DMS114 treated with DMSO at 0.1 percent for 48 hours (cell line): ENCODE measurements around the gene ARMC6.
"Not testable (repeated sequence)": the region's sequence is repeated elsewhere in the genome, so short reads cannot be mapped to it uniquely, and the experiment has no call there.

Experiments used
- DNase-seq: peaks from one replicate; lab custom pipeline; 2025; ENCODE audit not compliant: unreplicated experiment; lab: John Stamatoyannopoulos, UW

Gene ARMC6

DNA sequence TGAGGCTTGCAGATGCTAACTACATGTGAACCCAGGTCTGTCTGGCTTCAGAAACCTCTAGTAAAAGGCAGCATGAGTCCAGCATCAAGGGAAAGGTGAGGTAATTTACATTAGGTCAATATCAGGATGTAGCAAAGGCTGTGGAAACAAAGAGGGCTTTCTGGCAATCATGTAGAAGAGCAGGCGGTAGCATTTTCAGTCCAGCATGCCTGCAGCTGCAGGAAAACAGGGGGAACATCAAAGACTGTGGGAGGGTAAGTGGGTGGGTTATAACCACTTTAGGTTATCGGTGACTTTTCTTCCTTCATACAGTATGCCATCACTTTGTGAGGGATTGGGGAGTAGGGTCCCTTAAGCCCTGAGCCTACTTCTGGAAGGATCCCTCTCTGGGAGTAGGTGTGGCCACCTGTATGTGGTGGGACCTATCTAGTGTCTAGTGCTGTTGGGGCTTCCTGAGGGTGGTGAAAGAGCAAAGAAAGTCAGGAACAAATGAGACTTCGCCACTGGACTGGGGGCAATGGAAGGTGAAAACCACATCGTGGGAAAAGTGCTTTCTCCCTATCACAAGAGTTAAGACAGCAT lies 10.9 kb upstream of the ARMC6 start:
- DNase-seq = no peak

DNA sequence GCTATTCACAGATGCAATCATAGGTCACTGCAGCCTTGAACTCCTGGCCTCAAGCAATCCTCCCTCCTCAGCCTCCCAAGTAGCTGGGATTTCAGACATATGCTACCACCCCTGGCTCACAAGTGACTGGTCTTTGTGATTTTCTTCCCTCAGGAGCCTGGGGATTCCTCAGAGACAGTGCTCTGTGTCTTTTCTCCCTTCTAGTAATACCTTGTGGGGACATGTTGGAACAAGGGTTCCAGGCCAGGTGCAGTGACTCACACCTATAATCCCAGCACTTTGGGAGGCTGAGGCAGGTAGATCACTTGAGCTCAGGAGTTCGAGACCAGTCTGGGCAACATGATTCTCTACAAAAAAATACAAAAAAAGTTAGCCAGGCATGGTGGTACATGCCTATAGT lies 10.0 kb upstream of the ARMC6 start:
- DNase-seq = not testable (repeated sequence)

DNA sequence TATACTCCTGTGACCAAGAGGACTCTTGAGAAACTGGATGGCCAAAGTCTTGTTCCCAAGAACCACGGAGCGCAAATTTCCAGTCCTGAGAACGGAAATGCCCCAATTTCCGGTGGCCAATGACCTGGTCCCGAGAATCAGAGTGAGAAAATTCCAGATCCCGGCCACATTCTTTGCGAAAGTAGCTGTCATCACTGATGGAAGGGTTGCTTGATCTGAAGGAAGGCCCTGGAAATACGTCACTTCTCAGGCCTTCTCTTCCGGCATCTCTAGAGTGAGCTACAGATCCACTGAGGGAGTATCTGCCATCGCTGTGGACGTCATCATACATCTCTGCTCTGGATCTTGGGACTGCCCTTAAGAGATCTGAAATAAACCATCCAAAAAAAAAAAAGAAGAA lies 7.5 kb upstream of the ARMC6 start:
- DNase-seq = no peak

DNA sequence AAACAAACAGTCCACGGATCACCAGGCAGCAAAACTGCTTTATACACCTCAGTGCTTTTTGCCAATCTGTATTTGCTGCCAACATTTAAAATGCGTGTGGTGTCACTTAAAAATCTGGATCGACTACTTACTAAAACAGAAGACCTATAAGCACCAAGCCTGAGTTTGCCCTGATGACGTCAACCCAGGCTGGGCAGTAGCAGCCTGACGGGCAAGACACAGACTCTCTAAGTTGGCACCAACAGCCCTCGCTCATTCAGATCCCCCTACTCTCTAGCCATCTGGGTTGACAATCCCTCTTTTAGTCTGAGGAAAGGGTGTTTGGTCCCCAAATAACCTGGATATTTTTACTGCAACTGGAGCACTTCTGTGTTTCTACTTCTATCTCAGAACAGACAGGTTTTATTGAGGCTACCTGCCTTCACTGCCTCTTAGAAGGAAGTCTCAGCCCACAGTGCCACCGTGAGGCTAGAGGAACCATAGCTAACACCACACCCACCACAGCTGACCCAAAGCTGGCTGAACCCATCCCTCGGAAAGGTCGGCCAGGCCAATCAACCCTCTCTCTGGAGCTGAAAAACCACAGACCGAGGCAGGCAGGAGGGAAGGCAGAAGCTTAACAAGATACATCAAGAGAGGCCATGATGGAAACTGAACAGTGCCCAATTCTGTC lies 7.0 kb upstream of the ARMC6 start:
- DNase-seq = no peak

DNA sequence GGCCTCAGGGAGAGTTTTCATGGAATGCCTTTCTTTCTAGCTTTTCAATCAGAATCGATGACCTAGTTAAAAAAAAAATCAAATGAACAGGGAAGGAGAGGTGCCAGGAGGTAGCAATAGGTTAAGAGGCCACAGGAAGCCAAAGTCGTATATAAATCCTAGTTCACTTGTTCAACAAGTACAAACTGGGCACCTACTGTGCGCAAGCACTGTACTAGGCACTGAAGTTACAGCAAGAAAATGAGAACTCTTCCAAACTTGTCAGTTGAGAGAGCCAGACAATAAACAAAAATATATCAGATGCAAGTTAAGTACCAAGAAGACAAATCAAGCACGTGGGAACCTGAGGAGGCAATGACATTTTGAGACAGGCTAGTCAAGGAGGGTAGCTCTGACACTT lies 6.2 kb upstream of the ARMC6 start:
- no peak for DNase-seq

DNA sequence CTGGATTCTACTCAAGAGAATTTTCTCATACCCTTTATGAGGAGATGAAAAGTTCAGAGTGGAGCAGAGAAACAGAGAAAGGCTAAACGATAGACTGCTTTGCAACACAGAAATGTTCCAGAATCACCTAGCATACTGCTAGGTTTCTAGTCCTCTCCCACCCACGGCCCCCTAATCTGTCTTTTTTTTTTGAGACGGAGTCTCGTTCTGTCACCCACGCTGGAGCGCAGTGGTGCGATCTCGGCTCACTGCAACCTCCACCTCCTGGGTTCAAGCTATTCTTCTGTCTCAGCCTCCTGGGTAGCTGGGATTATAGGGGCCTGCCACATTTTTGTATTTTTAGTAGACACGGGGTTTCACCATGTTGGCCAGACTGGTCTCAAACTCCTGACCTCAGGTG lies 4.9 kb upstream of the ARMC6 start:
- DNase-seq = no peak

DNA sequence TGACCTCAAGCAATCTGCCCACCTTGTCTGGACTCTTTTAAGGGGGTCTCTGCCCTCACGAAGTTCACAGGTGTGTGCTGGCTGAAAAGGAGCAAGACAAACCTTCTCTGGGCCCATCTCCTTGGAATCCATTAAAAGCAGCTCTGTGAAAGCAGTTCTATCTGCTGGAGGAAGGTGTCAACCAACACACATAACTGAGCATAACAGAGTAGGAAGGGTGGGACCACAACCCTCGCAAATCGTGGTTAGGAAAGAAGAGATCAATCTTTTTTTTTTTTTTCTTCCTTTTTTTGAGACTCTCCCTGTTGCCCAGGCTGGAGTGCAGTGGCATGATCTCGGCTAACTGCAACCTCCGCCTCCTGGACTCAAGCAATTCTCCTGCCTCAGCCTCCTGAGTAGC lies 1.5 kb upstream of the ARMC6 start:
- no peak for DNase-seq

DNA sequence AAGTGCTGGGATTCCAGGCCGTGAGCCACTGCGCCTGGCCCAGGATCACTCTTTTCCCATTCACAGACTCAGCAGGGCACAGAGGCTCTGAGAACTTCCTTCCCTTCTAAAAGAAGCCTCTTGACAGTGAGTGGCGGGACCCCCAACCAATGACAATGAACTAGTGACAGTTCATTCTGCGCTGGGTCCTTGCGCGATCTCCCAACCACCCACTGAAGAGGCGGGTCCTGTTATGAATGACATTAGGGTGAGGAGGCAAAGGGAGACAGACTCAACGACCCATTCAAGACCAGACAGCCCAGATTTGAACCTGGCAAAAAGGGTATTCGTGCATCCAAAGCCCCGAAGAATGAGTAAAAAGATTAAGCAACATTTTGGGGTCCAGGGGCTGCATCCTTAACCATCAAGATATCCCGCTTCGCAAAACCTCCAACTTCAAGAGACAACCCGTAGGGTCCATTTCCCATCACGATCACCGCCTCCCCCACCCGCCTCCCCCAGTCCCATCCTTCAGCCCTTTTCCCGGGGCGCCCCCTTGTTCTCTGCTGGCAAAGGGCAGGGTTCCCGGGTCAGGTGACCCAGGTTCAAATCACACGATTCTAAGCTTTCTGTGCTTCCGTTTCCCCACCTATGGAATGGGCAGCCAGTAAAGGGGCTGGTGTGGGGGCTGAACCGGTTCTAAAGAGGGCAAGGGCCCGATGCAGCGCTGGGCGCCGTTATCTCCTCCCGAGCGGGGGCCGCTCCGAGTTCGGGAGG lies 805 bp upstream of the ARMC6 start:
- DNase-seq = peak; percentile 91

DNA sequence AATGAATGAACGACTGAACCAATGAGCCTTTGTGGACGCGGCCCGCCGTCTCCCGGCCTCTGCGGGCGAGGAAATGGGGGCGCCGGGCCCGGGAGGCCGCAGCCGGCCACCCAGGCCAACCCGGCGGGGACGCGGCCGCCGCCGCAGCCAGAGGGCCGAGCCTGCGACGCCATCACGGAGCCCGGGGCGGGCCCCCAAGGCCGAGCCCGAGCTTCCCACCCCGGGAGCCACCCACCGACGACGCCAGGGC lies 302 bp upstream of the ARMC6 start:
- DNase-seq = no peak

DNA sequence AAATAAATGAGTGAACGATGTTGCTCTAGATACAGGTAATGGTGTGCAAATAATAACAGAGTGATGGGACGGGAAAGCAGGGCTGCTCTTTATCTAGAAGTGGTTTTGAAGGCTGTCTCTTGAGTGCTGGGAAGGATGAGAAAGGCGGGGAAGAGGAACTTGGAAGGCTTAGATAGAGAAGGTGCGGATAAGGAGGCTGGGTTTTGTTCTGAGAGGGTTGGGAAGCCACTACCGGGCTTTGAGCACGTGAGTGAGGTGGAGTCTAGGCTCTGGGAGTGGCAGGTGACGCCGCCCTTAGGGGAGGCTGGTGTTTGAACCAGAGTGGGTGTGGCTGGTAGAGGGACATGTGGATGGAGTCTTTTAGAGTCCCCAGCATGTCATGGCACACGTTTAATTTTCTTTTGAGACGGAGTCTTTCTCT lies 811 bp downstream of the ARMC6 start:
- peak; percentile 82 for DNase-seq

DNA sequence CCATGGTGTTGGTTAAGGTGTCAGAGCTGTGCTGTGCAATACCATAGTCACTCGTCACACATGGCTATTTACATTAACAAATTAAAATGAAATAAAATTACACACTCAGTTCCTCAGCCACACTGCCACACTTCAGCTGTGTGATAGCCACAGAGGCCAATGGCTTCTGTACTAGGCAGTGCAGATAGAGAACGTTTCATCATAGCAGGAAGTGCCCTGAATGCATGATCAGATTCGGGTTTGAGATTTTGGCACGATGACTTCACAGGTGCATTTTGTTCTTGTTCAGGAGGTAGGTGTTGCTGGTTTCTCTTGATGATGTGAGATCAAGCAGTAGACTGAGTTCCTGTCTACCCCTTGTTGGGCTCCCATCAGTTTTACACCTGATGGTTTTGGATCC lies 6.5 kb downstream of the ARMC6 start:
- no peak for DNase-seq

DNA sequence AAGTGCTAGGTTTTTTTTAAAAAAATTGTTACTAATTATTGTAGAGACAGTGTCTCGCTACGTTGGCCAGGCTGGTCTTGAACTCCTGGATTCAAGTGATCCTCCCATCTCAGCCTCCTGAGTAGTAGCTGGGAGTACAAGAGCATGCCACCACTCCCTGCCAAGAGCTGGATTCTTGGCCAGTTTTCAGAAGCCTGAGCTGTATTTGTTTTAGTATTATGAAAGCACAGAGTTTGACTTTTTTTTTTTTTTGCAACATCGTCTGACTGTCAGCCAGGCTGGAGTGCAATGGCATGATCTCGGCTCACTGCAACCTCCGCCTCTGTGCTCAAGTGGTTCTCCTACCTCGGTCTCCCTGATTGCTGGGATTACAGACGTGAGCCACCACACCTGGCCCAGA lies 7.0 kb downstream of the ARMC6 start:
- DNase-seq = no peak

DNA sequence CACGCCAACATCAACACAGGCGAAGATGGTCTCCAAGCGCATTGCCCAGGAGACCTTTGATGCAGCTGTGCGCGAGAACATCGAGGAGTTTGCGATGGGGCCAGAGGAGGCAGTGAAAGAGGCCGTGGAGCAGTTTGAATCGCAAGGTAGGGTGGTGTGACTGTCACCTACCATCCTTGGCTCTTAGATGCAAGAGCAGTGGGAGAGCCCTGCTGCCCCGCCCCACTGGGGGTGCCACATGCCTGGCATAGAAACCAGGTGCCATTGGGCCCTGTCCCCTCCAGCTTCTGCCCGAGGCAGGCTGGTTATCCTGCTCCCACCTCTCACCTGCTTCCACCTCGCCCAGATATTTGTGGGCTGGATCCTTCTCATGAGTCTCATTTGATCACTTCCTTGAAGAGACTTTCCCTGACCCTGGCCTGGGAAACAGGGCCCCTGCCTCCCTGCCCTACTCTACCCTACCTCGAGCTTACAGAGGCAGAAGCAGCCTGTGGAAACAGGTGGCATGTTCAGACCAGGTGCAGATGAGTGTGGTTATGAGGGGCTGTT lies 9.4 kb downstream of the ARMC6 start:
- DNase-seq = no peak

DNA sequence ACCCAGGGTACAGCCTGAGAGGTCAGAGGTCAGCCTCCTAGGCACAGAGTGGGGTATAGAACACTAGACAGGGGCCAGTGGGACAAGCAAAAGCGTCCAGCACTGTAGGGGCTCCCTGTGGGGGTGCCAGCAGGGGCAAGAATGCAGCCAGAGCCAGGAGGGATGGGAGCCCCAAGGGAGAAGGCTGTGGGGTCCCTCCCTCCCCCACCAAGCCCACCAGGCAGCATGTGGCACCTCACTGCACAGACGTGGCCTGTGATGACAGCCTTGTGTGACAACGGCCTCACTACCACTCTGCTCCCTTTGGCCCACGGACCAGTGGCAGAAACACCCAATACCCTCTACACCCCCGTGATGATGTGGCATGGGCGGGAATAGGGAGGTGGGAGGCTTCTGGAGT lies 10.1 kb downstream of the ARMC6 start:
- DNase-seq = no peak

DNA sequence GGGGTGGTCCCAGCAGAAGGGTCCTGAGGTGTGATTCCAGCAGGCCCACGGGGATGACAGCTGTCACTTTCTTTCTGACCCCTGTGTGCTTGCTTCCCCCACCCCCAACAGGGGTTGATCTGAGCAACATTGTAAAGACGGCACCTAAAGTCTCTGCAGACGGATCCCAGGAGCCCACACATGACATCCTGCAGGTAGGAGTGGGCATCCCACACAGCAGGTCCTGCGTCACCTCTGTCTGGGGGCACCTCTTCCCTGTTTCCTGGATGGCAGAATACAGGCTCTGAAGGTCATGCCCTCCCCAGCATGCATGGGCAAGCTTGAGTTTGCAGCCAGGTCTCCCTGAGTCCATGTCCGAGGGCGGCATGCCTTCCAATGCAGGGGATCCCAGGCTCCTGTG lies 10.5 kb downstream of the ARMC6 start:
- DNase-seq = no peak

DNA sequence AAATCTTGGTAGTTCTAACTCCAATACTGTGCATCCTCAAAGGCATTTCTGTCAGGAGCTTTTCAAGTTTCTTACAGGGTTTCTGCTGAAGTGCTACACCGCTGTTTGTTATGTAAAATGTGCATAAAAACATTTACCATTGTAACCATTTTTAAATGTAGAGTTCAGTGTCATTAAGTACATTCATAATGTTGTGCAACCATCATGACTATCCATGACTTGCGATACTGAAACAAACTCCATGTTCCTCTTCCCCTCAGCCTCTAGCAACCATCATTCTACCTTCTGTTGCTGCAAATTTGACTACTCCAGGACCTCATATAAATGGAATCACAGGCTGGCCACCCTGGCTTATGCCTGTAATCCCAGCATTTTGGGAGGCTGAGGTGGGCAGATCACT lies 16.0 kb downstream of the ARMC6 start:
- DNase-seq = no peak

DNA sequence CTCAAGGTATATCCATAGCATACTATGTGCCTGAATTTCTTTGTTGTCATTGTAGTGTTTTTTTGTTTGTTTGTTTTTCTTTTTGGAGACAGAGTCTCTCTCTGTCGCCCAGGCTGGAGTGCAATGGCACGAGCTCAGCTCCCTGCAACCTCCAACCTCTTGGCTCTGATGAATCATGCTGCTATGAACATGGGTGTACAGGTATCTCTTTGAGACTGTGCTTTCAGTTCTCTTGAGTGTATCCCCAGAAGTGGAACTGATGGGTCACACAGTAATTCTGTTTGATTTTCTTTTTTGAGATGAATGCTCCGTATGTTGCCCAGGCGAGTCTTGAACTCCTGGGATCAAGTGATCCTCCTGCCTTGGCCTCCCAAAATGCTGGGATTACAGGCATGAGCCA lies 16.7 kb downstream of the ARMC6 start:
- DNase-seq = no peak

DNA sequence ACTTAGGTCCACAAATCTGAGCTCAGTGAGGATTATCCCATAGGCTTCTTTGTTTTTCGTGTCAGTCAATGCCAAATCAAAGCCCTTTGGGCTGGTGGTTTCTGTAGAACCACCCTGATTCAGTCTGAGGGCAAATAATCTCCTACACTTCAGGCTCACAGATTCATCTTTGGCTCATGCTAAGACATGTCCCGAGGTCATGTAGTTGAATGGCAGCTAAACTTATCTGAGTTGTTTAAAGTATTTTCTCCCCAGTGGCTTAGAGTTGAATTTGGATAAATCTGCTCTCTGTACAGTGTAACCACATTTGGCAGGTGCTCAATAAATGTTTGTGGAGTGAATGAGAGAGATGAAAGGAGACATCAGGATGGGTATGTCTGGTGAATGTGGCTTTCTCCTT lies 17.3 kb downstream of the ARMC6 start:
- DNase-seq = no peak

DNA sequence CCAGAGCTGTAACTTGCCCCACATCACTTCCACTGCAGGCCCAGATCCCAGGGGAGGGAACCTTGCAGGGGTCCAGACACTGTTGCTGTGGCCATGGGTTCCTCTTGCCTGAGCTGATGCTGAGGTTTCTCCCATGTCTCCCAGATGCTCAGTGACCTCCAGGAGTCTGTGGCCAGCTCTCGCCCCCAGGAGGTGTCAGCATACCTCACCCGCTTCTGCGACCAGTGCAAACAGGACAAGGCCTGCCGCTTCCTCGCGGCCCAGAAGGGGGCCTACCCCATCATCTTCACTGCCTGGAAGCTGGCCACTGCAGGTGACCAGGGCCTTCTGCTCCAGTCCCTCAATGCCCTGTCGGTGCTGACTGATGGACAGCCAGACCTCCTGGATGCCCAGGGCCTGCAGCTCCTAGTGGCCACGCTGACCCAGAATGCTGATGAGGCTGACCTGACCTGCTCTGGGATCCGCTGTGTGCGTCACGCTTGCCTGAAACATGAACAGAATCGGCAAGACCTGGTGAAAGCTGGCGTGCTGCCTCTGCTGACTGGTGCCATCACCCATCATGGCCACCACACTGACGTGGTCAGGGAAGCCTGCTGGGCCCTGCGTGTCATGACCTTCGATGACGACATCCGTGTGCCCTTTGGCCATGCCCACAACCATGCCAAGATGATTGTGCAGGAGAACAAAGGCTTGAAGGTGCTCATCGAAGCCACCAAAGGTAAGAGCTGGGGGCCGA lies 18.2 kb downstream of the ARMC6 start:
- no peak for DNase-seq

DNA sequence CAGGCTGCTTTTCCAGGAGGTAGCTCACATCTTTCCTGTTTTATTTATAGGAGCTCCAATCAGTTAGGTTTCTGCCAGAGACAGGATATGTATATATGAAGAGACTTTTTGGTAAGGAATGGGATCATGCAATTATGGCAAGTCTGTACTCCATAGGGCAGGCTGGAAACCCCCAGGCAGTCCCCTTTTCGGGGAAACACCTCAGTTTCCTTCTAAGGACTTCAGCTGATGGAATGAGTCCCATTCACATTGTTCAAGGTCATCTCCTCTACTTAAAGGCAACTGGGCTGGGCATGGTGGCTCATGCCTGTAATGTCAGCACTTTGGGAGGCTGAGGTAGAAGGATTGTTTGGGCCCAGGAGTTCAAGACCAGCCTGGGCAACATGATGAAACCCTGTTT lies 19.5 kb downstream of the ARMC6 start:
- no peak for DNase-seq

DNA sequence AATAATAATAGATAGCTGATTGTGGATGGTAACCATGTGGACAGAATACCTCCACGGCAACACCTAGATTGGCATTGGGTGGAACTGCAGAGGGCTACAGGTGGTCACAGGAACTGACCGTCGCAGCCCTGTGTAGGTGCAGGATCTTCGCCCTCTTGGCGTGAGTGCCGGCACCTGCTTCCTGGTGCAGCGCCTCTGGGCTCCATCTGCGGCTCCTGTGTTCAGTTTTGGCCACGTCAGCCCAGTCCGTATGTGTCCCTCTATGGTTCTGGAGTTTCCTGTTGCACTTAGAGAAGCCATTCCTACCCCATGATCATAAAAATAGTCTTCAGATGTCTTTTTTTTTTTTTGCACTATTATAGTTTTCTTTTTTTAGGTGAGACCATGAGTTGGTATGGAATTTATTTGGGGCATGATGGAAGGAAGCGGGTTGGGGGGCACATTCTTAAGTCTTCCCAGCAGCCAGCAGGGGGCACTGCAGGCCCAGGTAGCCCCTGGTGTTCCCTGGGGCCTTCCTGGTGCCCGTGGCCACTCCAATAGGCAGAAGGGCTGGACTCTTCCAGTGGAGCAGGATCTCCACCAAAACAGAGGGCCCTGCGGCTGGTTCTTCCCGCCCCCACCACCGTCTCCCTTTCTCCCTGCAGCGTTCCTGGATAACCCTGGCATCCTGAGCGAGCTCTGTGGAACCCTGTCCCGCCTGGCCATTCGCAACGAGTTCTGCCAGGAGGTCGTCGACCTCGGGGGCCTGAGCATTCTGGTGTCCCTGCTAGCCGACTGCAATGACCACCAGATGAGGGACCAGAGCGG lies 20.3 kb downstream of the ARMC6 start:
- peak; percentile 13 for DNase-seq
